T-helper 2 cell treated with Interferon-gamma antibody and Interleukin-4, amounts not matched to agents 100 ng/mL and 5 ng/mL, for 36 hours (primary cell): Measurements from ENCODE around the gene BACE2. TPM values are rescaled to one million over a fixed set of nuclear protein-coding genes. Genes with fewer than 3 reads are reported as not detected.

ENCODE experiments used
- intact Hi-C: fragments of 100-400 bp; cut with micrococcal nuclease; formaldehyde crosslinking; loops from one replicate; pipeline ENCODE4 v1.15.1; 2023
- total RNA-seq: library from RNA; stranded (reverse); gene quantifications from 2 replicates; pipeline ENCODE4 v1.2.3, GENCODE V29; 2022

BACE2 gene
- 5.5 and 6.1 TPM in 2 replicates for total RNA-seq

DNA sequence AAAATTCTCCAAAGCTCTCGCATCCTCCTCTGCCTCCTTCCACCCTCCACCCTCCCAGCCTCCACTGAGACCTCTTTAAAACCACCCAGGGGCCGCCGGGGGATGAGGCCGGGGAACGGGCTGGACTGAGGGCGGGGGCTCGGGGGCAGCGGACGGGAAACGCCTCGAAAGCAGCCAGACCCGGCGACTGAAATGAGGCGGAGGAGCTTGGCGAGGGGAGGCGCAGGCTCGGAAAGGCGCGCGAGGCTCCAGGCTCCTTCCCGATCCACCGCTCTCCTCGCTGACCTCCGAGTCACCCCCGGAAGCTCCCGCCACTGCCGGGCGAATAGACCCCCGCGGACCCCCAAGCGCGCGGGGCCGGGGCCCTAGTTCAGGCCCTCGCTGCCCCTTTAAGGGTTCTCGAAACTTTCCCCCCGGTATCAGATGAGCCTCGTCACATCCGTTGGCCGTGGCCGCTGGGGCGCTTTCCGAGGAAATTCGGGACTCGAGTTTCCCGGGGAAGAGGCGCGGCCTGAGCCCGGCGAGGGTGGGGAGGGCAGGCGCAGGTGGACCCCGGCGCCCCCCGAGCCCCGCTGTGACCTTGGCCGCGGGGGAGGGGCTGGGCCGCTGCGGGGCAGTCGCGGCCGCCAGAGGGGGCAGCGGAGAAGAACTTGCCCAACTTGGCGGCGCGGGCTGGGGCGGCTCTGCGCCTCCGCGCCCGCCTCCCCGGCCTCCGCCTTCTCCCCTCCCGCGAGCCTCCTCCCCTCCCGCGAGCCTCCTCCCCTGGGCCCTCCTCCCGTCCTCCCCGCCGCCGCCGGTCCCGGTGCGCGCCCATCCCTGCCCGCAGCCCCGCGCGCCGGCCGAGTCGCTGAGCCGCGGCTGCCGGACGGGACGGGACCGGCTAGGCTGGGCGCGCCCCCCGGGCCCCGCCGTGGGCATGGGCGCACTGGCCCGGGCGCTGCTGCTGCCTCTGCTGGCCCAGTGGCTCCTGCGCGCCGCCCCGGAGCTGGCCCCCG lies at the start of gene BACE2:
Gene BACE2, plus strand, starts transcription at position 813 of the 995 bp plus-strand sequence. Its CDS starts 104 bp downstream, at position 917.
- intact Hi-C loops: no loop called here

DNA sequence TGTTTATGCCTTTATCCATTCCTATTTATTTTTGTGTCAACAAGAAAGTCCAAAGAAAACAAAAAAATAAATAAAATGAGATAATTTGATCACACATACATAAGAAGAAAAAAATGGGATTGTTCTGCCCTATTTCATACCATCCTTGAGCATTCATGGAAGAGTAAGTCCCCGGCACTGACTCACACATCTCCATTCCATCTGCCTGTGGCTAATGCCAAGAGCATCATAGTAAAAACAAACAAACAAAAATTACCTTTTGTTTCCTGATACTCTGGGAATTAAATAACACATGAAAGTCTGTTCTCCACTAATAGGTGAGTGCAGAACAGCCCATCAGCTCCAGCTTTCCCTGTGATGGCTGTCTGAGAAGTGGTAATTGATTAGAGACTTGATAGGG lies 48.1 kb upstream of the BACE2 start:
- intact Hi-C loops: no loop called here

DNA sequence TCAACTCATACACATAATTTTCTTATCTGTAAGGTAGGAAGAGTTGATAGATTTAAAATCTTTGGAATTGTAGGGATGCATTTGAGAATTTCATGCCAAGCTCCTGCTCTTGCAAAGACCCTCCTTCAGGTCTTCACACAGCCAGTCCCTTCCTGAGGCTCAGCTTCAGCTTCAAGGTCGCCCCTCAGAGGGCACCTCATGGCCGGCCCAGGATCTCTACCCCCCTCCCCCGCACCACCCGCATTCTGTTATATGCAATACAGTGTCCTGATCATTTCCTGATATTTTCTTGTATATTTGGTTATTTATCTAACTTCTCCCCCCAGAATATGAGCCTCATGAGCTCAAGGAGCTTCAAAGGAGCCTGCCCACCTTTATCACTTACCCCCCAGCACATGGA lies 47.0 kb upstream of the BACE2 start:
- intact Hi-C loops: no loop called here

DNA sequence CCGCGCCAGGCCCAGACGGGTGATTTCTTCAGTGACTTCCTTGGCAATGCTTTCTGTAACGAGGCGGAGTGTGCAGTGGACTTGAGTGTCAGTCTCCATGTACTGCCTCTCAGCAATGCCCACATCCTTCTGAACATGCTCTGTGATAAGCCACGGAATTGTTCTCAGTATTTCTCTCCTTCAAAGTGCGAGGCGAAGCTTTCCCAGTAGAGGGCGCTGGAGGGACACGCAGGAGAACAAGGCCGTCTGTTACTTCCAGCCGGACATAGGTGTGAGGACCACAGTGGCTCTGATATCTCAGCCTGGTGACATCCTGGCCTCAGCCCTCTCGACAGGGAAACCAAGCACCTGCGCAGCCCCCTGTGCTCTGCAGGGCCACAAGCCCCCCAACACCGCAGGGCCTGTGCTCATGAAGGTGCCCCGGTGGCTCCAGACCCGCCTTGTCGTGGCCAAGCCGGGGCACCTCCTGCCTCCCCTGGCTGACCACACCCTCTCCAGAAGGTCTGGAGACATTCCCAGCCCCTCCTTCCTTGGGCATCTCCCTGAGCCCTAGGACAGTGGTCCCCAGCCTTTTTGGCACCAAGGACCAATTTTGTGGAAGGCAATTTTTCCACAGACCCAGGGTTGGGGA lies 46.1 kb upstream of the BACE2 start:
- intact Hi-C loops: no loop called here

DNA sequence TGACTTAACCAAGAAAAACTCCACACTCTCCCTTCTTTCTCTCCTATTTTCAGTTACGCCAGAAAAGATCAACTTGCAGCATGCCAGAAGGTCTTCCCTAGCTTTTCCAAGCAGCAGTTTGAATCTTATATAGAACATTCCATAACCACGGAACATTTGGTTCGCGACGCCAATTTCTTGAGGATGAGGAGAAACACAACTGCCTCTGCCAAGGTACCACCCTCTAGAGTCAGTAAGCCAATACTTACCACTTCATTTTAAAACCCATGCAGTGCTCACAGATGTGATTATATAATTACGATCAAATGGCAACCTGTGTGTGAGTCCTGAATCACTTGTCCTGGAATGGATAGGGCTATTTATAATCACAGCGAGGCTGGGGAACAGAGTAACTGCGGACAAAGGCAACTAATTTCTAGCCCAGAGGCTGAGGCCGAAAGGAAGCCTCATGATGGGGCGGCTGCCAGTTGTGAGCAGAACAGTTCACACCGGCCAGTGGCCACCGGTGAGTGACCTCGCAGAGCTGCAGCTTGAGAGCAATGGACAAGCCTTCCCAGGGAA lies 43.2 kb upstream of the BACE2 start:
- intact Hi-C loops: no loop called here

DNA sequence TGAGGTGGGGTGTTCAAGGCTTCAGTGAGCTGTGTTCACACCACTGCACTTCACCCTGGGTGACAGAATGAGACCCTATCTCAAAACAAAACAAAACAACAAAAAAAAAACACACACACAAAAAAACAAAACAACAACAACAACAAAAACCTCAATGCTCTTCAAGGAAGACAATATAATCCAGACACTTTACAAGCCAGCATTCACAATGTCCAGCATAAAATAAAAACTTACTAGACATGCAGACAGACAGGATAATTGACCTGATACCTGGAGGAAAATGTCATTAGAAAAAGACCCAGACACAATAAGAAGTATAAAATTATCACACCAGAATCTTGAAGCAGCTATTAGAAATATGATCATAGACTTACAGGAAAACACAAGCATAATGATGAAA lies 39.0 kb upstream of the BACE2 start:
- intact Hi-C loops: no loop called here

DNA sequence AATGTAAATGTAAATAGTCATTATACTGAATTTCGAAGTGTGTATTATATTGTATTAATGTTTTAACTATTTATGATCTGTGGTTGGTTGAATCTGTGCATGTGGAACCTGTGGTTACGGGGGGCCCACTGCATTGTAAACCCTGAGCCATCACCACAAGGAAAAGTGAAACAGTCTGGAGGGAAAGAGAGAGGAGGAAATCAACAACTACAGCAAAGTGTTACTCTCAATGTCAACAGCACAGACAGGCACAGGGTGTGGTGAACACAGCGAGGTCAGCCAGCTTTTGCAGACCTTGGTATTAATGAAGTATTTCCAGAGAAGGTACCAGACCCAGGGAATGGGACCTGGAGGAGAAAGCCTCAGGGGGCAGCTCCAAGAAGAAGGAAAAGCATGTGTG lies 37.1 kb upstream of the BACE2 start:
- intact Hi-C loops: no loop called here

DNA sequence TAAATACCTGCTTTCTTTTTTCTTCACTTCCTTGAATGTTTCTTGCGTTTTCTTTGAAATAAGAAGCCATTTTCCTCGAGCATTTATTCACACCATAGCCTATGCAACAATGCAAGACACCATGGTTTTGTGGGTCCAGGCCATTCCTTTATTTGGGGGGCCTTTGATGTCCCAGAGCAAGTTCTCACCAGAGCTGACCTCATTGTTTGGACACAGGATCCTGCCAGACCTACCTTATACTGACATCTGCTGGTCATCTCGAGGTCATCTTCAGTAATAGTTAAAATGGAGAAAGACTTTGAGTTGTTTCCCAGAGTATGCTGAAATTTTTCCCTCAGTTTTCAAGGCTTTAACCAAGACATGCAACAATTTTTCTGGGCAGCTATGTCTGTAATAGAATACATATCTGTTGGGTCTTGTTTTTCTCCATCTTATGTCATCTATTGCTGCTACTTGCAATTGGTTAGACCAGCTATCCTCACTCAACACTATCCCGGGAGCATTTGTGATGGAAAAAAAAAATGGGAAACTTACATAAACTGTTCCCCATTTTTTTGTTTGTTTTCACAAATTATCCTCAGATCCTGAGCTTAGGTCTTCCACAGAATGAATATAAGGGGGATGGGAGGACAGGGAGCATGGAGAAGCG lies 34.0 kb upstream of the BACE2 start:
- intact Hi-C loops: no loop called here

GRCh38 chr21:41135746-41136145 lies 32.2 kb upstream of the BACE2 start:
- intact Hi-C loops: no loop called here

GRCh38 chr21:41136286-41136685 lies 31.7 kb upstream of the BACE2 start:
- intact Hi-C loops: no loop called here

GRCh38 chr21:41137401-41137800 lies 30.6 kb upstream of the BACE2 start:
- intact Hi-C loops: no loop called here

- intact Hi-C loops: no loop called here
Measured at GRCh38 chr21:41137889-41138288, 30.1 kb upstream of the BACE2 start.

DNA sequence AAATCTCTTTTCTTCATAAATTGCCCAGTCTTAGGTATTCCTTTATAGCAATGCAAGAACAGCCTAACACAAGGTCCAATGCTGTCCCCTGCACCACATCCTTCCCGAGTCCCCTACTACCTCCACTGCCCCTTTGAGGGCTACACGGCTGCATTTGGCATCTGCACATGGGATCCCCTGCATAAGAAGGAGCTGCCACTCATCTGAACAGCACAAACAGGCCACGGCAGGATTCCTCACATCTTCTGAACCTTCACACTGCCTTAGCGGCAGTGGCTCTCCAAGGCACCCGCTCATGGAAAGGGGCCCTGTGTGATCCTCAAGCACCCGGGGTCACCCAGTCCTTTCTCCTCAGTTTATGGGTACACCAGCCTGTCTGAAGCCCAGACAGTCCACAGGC lies 29.2 kb upstream of the BACE2 start:
- intact Hi-C loops: no loop called here

- intact Hi-C loops: no loop called here
Measured at GRCh38 chr21:41139275-41139674, 28.7 kb upstream of the BACE2 start.

DNA sequence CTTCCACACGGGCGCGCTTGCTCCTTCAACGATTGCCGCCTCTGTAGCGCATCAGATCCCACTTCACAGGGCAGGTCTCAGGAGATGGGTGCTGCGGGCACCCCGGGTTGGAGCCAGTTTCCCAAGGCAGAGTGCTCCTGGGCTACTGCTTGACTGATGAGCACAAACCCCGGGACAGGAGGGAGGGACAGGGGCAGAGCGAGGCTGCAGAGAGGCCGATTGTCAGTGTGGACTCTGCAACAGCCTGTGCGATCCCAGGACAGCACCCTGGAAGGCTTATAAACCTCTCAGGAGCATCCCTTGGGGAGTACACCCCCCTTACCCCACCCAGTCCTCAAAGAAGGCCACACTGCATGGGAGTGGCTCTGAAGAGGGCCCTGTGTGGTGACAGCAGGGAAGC lies 28.0 kb upstream of the BACE2 start:
- intact Hi-C loops: no loop called here

DNA sequence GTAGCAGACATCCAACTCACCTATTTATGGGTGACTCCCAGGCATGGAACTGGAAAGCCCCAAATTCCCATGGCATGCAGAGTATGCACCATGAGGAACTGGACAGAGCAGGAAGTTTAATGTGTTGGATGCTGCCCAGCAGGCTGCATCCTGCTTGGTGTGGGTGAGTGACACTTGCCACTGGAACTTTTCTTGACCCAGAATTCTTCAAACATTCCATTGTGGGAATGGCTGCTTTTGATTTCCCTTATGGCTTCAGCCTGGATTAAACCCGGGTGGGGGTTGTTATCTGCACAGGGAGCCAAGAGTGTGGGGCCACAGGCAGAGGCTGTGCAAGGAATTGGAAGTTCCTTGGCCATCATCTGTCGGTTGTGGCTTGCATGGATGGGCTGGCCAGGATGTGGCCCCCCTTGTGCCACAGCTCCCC lies 26.9 kb upstream of the BACE2 start:
- intact Hi-C loops: no loop called here

- intact Hi-C loops: no loop called here
Measured at GRCh38 chr21:41142051-41142795, 25.7 kb upstream of the BACE2 start.

DNA sequence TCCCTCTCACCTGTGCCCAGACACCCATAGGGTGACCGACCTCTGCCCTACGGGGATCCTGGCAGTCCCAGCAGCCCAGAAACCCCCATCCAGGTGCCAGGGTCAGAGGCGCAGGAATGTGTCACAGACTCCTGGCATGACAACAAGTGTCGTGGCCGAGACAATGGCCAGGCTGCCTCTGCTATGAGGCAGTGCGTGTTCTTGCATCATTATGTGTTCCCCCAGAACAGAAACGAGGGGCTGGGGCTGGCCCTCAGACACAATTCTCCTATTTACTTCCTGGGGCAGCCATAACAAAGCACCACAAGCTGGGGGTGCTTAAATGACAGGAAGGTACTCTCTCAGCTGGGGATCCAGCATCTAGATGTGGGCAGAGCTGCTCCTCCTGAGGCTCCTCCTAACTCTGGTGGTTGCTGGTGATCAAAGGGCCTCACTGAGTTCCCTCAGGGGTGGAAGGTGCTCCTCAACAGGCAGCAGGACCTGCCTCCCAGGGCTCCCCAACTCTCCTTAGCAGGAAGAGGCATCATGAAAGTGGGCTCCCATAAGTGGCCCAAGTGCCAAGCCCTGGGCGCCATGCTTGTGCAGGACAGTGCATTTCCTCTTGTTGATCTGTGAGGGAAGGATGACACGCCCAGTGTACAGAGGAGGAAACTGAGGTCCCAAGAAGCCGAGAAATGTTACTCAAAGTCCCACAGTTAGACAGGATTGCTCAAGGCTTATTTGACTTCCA lies 24.2 kb upstream of the BACE2 start:
- intact Hi-C loops: no loop called here

GRCh38 chr21:41147096-41147978 lies 20.6 kb upstream of the BACE2 start:
- intact Hi-C loops: no loop called here
